SK-N-SH (cell line): Measurements from ENCODE around the gene PCDH1.

Experiments used
- EP300 ChIP-seq, 2 experiments: IDR thresholded peaks; 2 replicates each; pipeline versions ENCODE4 v1.4.0 to v1.6.1; 2012; ENCODE audit warnings: borderline replicate concordance in 1 of 2, low read depth in 1 of 2, low read length in 1 of 2
- GATA2 ChIP-seq: sonication (generic); formaldehyde crosslinking; IDR thresholded peaks from 2 replicates; pipeline ENCODE4 v1.5.0; 2020; ENCODE audit warnings: mild to moderate bottlenecking, missing genetic modification reagents
- RAD21 ChIP-seq: IDR thresholded peaks from 2 replicates; pipeline ENCODE4 v1.6.1; 2012; ENCODE audit warnings: mild to moderate bottlenecking, low read length
- RXRA ChIP-seq: IDR thresholded peaks from 2 replicates; pipeline ENCODE4 v1.4.0; 2012; ENCODE audit warnings: low read depth, mild to moderate bottlenecking, borderline replicate concordance

DNA sequence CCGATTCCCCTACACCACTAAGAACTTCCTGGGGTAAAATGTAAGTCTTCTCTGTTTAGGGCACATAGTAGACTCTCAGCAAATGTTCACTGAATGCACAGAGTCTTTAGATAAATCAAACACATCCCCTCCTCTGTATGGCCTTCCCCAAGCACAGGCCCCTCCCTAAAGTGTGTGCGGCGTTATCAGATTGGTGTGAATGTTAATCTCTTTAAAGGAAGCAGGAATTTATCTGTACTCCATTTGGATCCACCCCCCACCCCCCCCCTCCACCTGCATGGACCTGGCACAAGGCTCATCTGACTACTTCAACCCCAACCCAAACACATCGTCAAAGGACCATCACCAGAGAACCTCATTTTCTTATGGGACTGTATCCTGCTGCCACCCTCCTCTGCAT, 6.3 kb downstream of the PCDH1 start:
- TF ChIP-seq GATA2 (no peak), RXRA (no peak), EP300 (IDR thresholded peaks at IDR 0.05; ENCODE audit: borderline replicate concordance in 1 of 2, low read depth in 1 of 2, low read length in 1 of 2) (no peak), RAD21 (no peak)
